HCT116 (cell line): ENCODE measurements around the gene CCL14.

Source experiments
- EGR1 ChIP-seq: IDR thresholded peaks from 2 replicates; pipeline ENCODE4 v1.6.1; 2012; ENCODE audit warnings: low read depth
- EZH2 ChIP-seq: fragments of 200-600 bp; sonication (generic); IDR thresholded peaks from 2 replicates; pipeline ENCODE4 v1.6.1; 2017; ENCODE audit warnings: antibody characterized with exemption, mixed run types
- POLR2A ChIP-seq: IDR thresholded peaks from 2 replicates; pipeline ENCODE4 v1.7.0; 2011; ENCODE audit warnings: borderline replicate concordance; ENCODE audit not compliant: insufficient read depth, insufficient read length; ENCODE audit errors: extremely low read depth
- SIN3A ChIP-seq: IDR thresholded peaks from 2 replicates; pipeline ENCODE4 v1.6.1; 2012; ENCODE audit warnings: low read depth

- TF ChIP-seq EZH2 (no peak), EGR1 (no peak), SIN3A (no peak), POLR2A (no peak)
Measured at GRCh38 chr17:35968520-35969054, 17.9 kb downstream of the CCL14 start.
